Vagina (tissue), 2 donors: ENCODE measurements around the gene PRDM10. TPM values are rescaled to one million over a fixed set of nuclear protein-coding genes. Genes with fewer than 3 reads are reported as not detected.

ENCODE experiments used
- DNase-seq, 2 donors: peaks; one replicate each; pipeline ENCODE4 v3.0.0-alpha.2; 2017; ENCODE audit errors: extremely low spot score in 2 of 2
- H3K27ac ChIP-seq: fragments of 200-600 bp; sonication (generic); one replicate; pipeline ENCODE4 v1.5.1; 2019
- H3K27me3 ChIP-seq: fragments of 200-600 bp; sonication (generic); one replicate; pipeline ENCODE4 v1.5.1; 2019
- H3K36me3 ChIP-seq, 2 donors: fragments of 200-600 bp; sonication (generic); one replicate each; pipeline ENCODE4 v1.5.1; 2017 to 2019
- H3K4me1 ChIP-seq: fragments of 200-600 bp; sonication (generic); one replicate; pipeline ENCODE4 v1.5.1; 2019
- H3K4me3 ChIP-seq, 2 donors: fragments of 200-600 bp; sonication (generic); 1 replicate in 1 of 2; 2 replicates in 1 of 2; pipeline ENCODE4 v1.5.1; 2016 to 2019
- H3K9me3 ChIP-seq: fragments of 200-600 bp; sonication (generic); one replicate; pipeline ENCODE4 v1.5.1; 2019
- CTCF ChIP-seq, 3 experiments: fragments of 450-650 bp in 2 of 3; fragments of 200-600 bp in 1 of 3; sonication (generic) in 1 of 3; IDR thresholded peaks; one replicate each; pipeline ENCODE4 v1.5.1; 2017 to 2019; ENCODE audit warnings: antibody characterized with exemption in 3 of 3, mild to moderate bottlenecking in 2 of 3, moderate library complexity in 2 of 3
- POLR2A ChIP-seq, 2 donors: fragments of 450-650 bp; IDR thresholded peaks; one replicate each; pipeline ENCODE4 v1.6.1; 2017; ENCODE audit warnings: antibody characterized with exemption in 2 of 2, mild to moderate bottlenecking in 2 of 2, moderate library complexity in 2 of 2
- POLR2AphosphoS5 ChIP-seq, 2 donors: sonication (generic); formaldehyde crosslinking; IDR thresholded peaks; one replicate each; pipeline ENCODE4 v1.9.0; 2017; ENCODE audit warnings: antibody characterized with exemption in 2 of 2, mild to moderate bottlenecking in 2 of 2, low read depth in 1 of 2; ENCODE audit not compliant: insufficient read depth in 1 of 2
- intact Hi-C: fragments of 100-400 bp; cut with DNase I; formaldehyde crosslinking; loops from one replicate; pipeline ENCODE4 v1.15.1; 2023
- total RNA-seq: library from RNA; depleted of rRNA; stranded (reverse); fragments of >200 nt; gene quantifications from one replicate; pipeline ENCODE4 v1.2.3, GENCODE V29; 2016

The PRDM10 gene
- total RNA-seq, 1 donor from 2014 or later: 11.3 TPM

GRCh38 chr11:130006929-130007328 lies 4.3 kb upstream of the PRDM10 start:
- Histone ChIP-seq H3K4me3 (no peak overlapping the region), H3K9me3 (no peaks in the 10 kb centered on the region), H3K4me1 (peaks cover 8% of the 10 kb centered on the region), H3K27ac (no peak overlapping the region), H3K36me3 (no peaks in the 10 kb centered on the region), H3K27me3 (no peaks in the 10 kb centered on the region)
- intact Hi-C loops: no loop called here
- TF ChIP-seq CTCF (IDR thresholded peaks at IDR 0.05) (no peak), POLR2A (IDR thresholded peaks at IDR 0.05) (no peak), POLR2AphosphoS5 (IDR thresholded peaks at IDR 0.05; ENCODE audit: insufficient read depth in 1 of 2, low read depth in 1 of 2) (no peak)
- no peak for DNase-seq

GRCh38 chr11:130003717-130004001 lies 1.0 kb upstream of the PRDM10 start:
- no peak for DNase-seq
- Histone ChIP-seq H3K27me3 (no peaks in the 10 kb centered on the region), H3K27ac (peak overlapping the region; percentile 99), H3K36me3 (no peaks in the 10 kb centered on the region), H3K4me1 (peaks cover 21% of the 10 kb centered on the region), H3K9me3 (no peaks in the 10 kb centered on the region), H3K4me3 (peak overlapping the region; percentile 79 to 95)
- TF ChIP-seq POLR2A (IDR thresholded peaks at IDR 0.05): no peak
- TF ChIP-seq CTCF (IDR thresholded peaks at IDR 0.05): no peak
- TF ChIP-seq POLR2AphosphoS5 (IDR thresholded peaks at IDR 0.05; ENCODE audit: insufficient read depth in 1 of 2, low read depth in 1 of 2): peak in 1 of 2 donors; percentile 20
- intact Hi-C loops: loop anchor here (5.0 kb wide), 1 partner anchor 64 kb away; the partner anchor contains the start of gene APLP2

- intact Hi-C loops: loop anchor here (5.0 kb wide), 1 partner anchor 64 kb away; the partner anchor contains the start of gene APLP2
- no peaks in the 10 kb centered on the region for H3K27me3 ChIP-seq
- H3K36me3 ChIP-seq: no peaks in the 10 kb centered on the region
- peak overlapping the region; percentile 99 for H3K27ac ChIP-seq
- peak; percentile 98 to 99 for DNase-seq
- peak overlapping the region; percentile 79 to 95 for H3K4me3 ChIP-seq
- peaks cover 21% of the 10 kb centered on the region for H3K4me1 ChIP-seq
- no peaks in the 10 kb centered on the region for H3K9me3 ChIP-seq
- TF ChIP-seq CTCF (IDR thresholded peaks at IDR 0.05) (no peak), POLR2A (IDR thresholded peaks at IDR 0.05) (peak; percentile 58 to 77), POLR2AphosphoS5 (IDR thresholded peaks at IDR 0.05; ENCODE audit: insufficient read depth in 1 of 2, low read depth in 1 of 2) (peak; percentile 79 to 89)
These were observed 446 bp upstream of the PRDM10 start for GRCh38 chr11:130002846-130003716.

GRCh38 chr11:130001461-130002351 lies 929 bp downstream of the PRDM10 start:
- H3K9me3 ChIP-seq: no peaks in the 10 kb centered on the region
- TF ChIP-seq POLR2AphosphoS5 (IDR thresholded peaks at IDR 0.05; ENCODE audit: insufficient read depth in 1 of 2, low read depth in 1 of 2) (peak; percentile 26 to 28), CTCF (IDR thresholded peaks at IDR 0.05) (no peak), POLR2A (IDR thresholded peaks at IDR 0.05) (no peak)
- no peaks in the 10 kb centered on the region for H3K27me3 ChIP-seq
- intact Hi-C loops: loop anchor here (5.0 kb wide), 1 partner anchor 66 kb away; the partner anchor contains the start of gene APLP2
- no peak for DNase-seq
- H3K27ac ChIP-seq: peak overlapping the region; percentile 99
- H3K4me1 ChIP-seq: peaks cover 28% of the 10 kb centered on the region
- peak overlapping the region; percentile 79 to 95 for H3K4me3 ChIP-seq
- no peaks in the 10 kb centered on the region for H3K36me3 ChIP-seq
